HEK293 (cell line): ENCODE results near the gene CTNNA2.

Experiments used
- CTCF ChIA-PET: fragments of 350-600 bp; formaldehyde crosslinking; extraction: SDS; loops from one replicate; lab custom pipeline; 2021; ENCODE audit warnings: antibody characterized with exemption; lab: Yijun Ruan, JAX
- POLR2A ChIA-PET: fragments of 300-600 bp; formaldehyde crosslinking; extraction: SDS; loops from one replicate; lab custom pipeline; 2020; ENCODE audit warnings: antibody characterized with exemption, inconsistent platforms; lab: Yijun Ruan, JAX
- H3K27ac ChIP-seq: fragments of 200-500 bp; sonication (Bioruptor generic); 2 replicates; pipeline ENCODE4 v1.5.1; 2014; ENCODE audit warnings: low read depth, low read length, control low read depth, inconsistent platforms; ENCODE audit errors: extremely low read depth
- H3K36me3 ChIP-seq, 2 experiments: fragments of 200-500 bp in 1 of 2; sonication (Bioruptor generic) in 1 of 2; 1 replicate in 1 of 2; 2 replicates in 1 of 2; pipeline ENCODE4 v1.5.1; 2014 to 2017; ENCODE audit warnings: inconsistent platforms in 2 of 2, low read length in 2 of 2; ENCODE audit not compliant: control insufficient read depth in 2 of 2, insufficient read depth in 1 of 2
- H3K4me1 ChIP-seq: fragments of 200-500 bp; sonication (Bioruptor generic); 2 replicates; pipeline ENCODE4 v1.5.1; 2014; ENCODE audit warnings: mild to moderate bottlenecking, low read length, inconsistent platforms; ENCODE audit not compliant: control insufficient read depth, insufficient read depth
- H3K4me3 ChIP-seq: 2 replicates; pipeline ENCODE4 v1.5.1; 2011; ENCODE audit warnings: low read depth, mild to moderate bottlenecking, control low read depth, low read length, moderate library complexity
- H3K9me3 ChIP-seq: fragments of 200-500 bp; sonication (Bioruptor generic); 2 replicates; pipeline ENCODE4 v1.5.1; 2014; ENCODE audit warnings: low read depth, low read length, inconsistent platforms; ENCODE audit not compliant: control insufficient read depth, insufficient read depth
- BCL11B ChIP-seq: fragments of 450-650 bp; formaldehyde crosslinking; IDR thresholded peaks from 2 replicates; pipeline ENCODE4 v1.5.1; 2016; ENCODE audit warnings: low read depth, missing biosample characterization, missing genetic modification characterization
- BCL6B ChIP-seq: fragments of 450-650 bp; formaldehyde crosslinking; IDR thresholded peaks from 2 replicates; pipeline ENCODE4 v1.5.1; 2017; ENCODE audit warnings: missing biosample characterization, missing genetic modification characterization
- GLI2 ChIP-seq: fragments of 450-650 bp; formaldehyde crosslinking; IDR thresholded peaks from 2 replicates; pipeline ENCODE4; 2017; ENCODE audit warnings: missing biosample characterization, missing genetic modification characterization, low read depth, borderline replicate concordance
- HIC1 ChIP-seq: fragments of 450-650 bp; formaldehyde crosslinking; IDR thresholded peaks from 2 replicates; pipeline ENCODE4 v1.5.1; 2016; ENCODE audit warnings: missing biosample characterization, missing genetic modification characterization
- HOXD13 ChIP-seq: sonication (generic); formaldehyde crosslinking; IDR thresholded peaks from 2 replicates; pipeline ENCODE4 v1.8.0; 2022; ENCODE audit warnings: missing genetic modification reagents, borderline replicate concordance
- KLF7 ChIP-seq: fragments of 450-650 bp; formaldehyde crosslinking; IDR thresholded peaks from 2 replicates; pipeline ENCODE4 v1.5.1; 2016; ENCODE audit warnings: missing biosample characterization, missing genetic modification characterization, borderline replicate concordance
- TCF7L2 ChIP-seq: IDR thresholded peaks from 2 replicates; pipeline ENCODE4 v1.6.1; 2011; ENCODE audit warnings: low read depth, mild to moderate bottlenecking, inconsistent platforms, low read length, moderate library complexity, borderline replicate concordance
- TRIM28 ChIP-seq: IDR thresholded peaks from 2 replicates; pipeline ENCODE4 v1.6.1; 2011; ENCODE audit warnings: low read length, control low read depth, borderline replicate concordance
- WT1 ChIP-seq: fragments of 450-650 bp; formaldehyde crosslinking; IDR thresholded peaks from 2 replicates; pipeline ENCODE4 v1.5.1; 2016; ENCODE audit warnings: missing biosample characterization, missing genetic modification characterization
- ZBTB48 ChIP-seq: fragments of 450-650 bp; formaldehyde crosslinking; IDR thresholded peaks from 2 replicates; pipeline ENCODE4 v1.5.1; 2016; ENCODE audit warnings: missing biosample characterization, missing genetic modification characterization
- ZNF10 ChIP-seq: fragments of 450-650 bp; formaldehyde crosslinking; IDR thresholded peaks from 2 replicates; pipeline ENCODE4 v1.5.1; 2017; ENCODE audit warnings: missing biosample characterization, missing genetic modification characterization
- ZNF132 ChIP-seq: fragments of 450-650 bp; formaldehyde crosslinking; IDR thresholded peaks from 2 replicates; pipeline ENCODE4 v1.5.1; 2017; ENCODE audit warnings: missing biosample characterization, missing genetic modification characterization, borderline replicate concordance
- ZNF146 ChIP-seq: fragments of 450-650 bp; formaldehyde crosslinking; IDR thresholded peaks from 2 replicates; pipeline ENCODE4 v1.5.1; 2016; ENCODE audit warnings: missing biosample characterization, missing genetic modification characterization
- ZNF157 ChIP-seq: fragments of 450-650 bp; formaldehyde crosslinking; IDR thresholded peaks from 2 replicates; pipeline ENCODE4 v1.5.1; 2016; ENCODE audit warnings: missing biosample characterization, missing genetic modification characterization
- ZNF416 ChIP-seq: fragments of 450-650 bp; formaldehyde crosslinking; IDR thresholded peaks from 2 replicates; pipeline ENCODE4 v1.5.1; 2016; ENCODE audit warnings: missing biosample characterization, missing genetic modification characterization
- ZNF530 ChIP-seq: fragments of 450-650 bp; formaldehyde crosslinking; IDR thresholded peaks from 2 replicates; pipeline ENCODE4 v1.5.1; 2016; ENCODE audit warnings: low read depth, missing biosample characterization, missing genetic modification characterization
- ZNF555 ChIP-seq: fragments of 450-650 bp; formaldehyde crosslinking; conservative IDR thresholded peaks from 2 replicates; pipeline ENCODE4 v1.5.1; 2017; ENCODE audit warnings: missing biosample characterization, mild to moderate bottlenecking, missing genetic modification characterization, inconsistent platforms
- ZNF600 ChIP-seq: fragments of 450-650 bp; formaldehyde crosslinking; IDR thresholded peaks from 2 replicates; pipeline ENCODE4 v1.5.1; 2016; ENCODE audit warnings: missing biosample characterization, missing genetic modification characterization
- ZSCAN18 ChIP-seq: fragments of 450-650 bp; formaldehyde crosslinking; IDR thresholded peaks from 2 replicates; pipeline ENCODE4 v1.5.1; 2016; ENCODE audit warnings: missing biosample characterization, missing genetic modification characterization
- ZSCAN30 ChIP-seq: fragments of 450-650 bp; IDR thresholded peaks from 2 replicates; pipeline ENCODE4 v1.5.1; 2018; ENCODE audit warnings: missing biosample characterization, mild to moderate bottlenecking, missing genetic modification characterization, moderate library complexity
- ZSCAN5A ChIP-seq: fragments of 450-650 bp; formaldehyde crosslinking; IDR thresholded peaks from 2 replicates; pipeline ENCODE4 v1.5.1; 2016; ENCODE audit warnings: missing biosample characterization, missing genetic modification characterization

CTNNA2 gene

GRCh38 chr2:80454628-80455027 is 941.8 kb downstream of the CTNNA2 start (continued):
- TF ChIP-seq WT1 (no peak), ZSCAN5A (tag by site-specific recombination) (no peak)

- TF ChIP-seq TCF7L2 (peak; percentile 66; the same call in 1 of the 2 replicates), HOXD13 (CRISPR knock-in tag) (peak; percentile 89), BCL6B (tag by site-specific recombination) (no peak), TRIM28 (peak; percentile 75)
- TF ChIP-seq, all 188 proteins: peak for 3
- H3K27ac ChIP-seq: no peak overlapping the region
- H3K36me3 ChIP-seq: no peaks in the 10 kb centered on the region
- no peak overlapping the region for H3K4me3 ChIP-seq
- no peaks in the 10 kb centered on the region for H3K9me3 ChIP-seq
- ChIA-PET CTCF (no interaction called here), POLR2A (no interaction called here)
- 0 out of 2 replicates have a peak, but pooled peaks cover 3% of the 10 kb centered on the region for H3K4me1 ChIP-seq
These were observed 946.2 kb downstream of the CTNNA2 start for GRCh38 chr2:80459028-80459427.

GRCh38 chr2:80461505-80462197 is 948.8 kb downstream of the CTNNA2 start:
- CTCF ChIA-PET: interaction anchor here (0.6 kb wide), 1 partner anchor 37 kb away, joined by 3 read pairs; no protein-coding TSS in a partner anchor

GRCh38 chr2:80462654-80463053 is 949.8 kb downstream of the CTNNA2 start:
- no peaks in the 10 kb centered on the region for H3K9me3 ChIP-seq
- 0 out of 2 replicates have a peak, but pooled peaks cover 3% of the 10 kb centered on the region for H3K4me1 ChIP-seq
- no peak overlapping the region for H3K4me3 ChIP-seq
- H3K27ac ChIP-seq: no peak overlapping the region
- ChIA-PET CTCF (interaction anchor here (1.0 kb wide), 1 partner anchor 137 kb away, joined by 3 read pairs; no protein-coding TSS in a partner anchor), POLR2A (no interaction called here)
- no peaks in the 10 kb centered on the region for H3K36me3 ChIP-seq
- TF ChIP-seq ZSCAN30 (tag by site-specific recombination): no peak
- no peak for TF ChIP-seq ZNF10 (tag by site-specific recombination)
- TF ChIP-seq BCL11B (tag by site-specific recombination): no peak
- TF ChIP-seq ZSCAN18 (tag by site-specific recombination): no peak
- no peak for TF ChIP-seq ZNF416 (tag by site-specific recombination)
- no peak for TF ChIP-seq ZNF600
- TF ChIP-seq ZNF132 (tag by site-specific recombination): no peak
- no peak for TF ChIP-seq ZBTB48 (tag by site-specific recombination)
- TF ChIP-seq KLF7 (tag by site-specific recombination): no peak

More at GRCh38 chr2:80461505-80462197, 948.8 kb downstream of the CTNNA2 start:
- TF ChIP-seq ZNF555 (no peak), TRIM28 (peak; percentile 50; the same call in 1 of the 2 replicates), GLI2 (tag by site-specific recombination) (no peak), TCF7L2 (peak; percentile 98), HIC1 (tag by site-specific recombination) (no peak), ZNF530 (tag by site-specific recombination) (no peak), ZNF157 (no peak), ZNF146 (tag by site-specific recombination) (no peak)
- Histone ChIP-seq H3K4me3 (no peak overlapping the region), H3K27ac (no peak overlapping the region), H3K4me1 (0 out of 2 replicates have a peak, but pooled peaks cover 3% of the 10 kb centered on the region), H3K9me3 (no peaks in the 10 kb centered on the region), H3K36me3 (no peaks in the 10 kb centered on the region)
- POLR2A ChIA-PET: no interaction called here
